Natural killer cell (primary cell): ENCODE measurements around the gene RHOF. TPM values are rescaled to one million over a fixed set of nuclear protein-coding genes. Genes with fewer than 3 reads are reported as not detected.

Source experiments
- ATAC-seq, 3 donors: fragments of 150-1000 bp in 2 of 3; fragments of 200-7000 bp in 1 of 3; cut with Tn5 transposase; 1 replicate in 1 of 3; 2 replicates in 2 of 3; pipeline ENCODE4 v1.10.0; 2021; ENCODE audit warnings: mild to moderate bottlenecking in 2 of 3, moderate library complexity in 2 of 3
- DNase-seq, 2 donors: peaks; one replicate each; pipeline versions ENCODE4 v3.0.0 to v3.0.0-alpha.2; 2013 to 2021; ENCODE audit warnings: mixed read lengths in 1 of 2
- H3K27ac ChIP-seq: one replicate; pipeline ENCODE4 v1.5.1; 2013; ENCODE audit warnings: mild to moderate bottlenecking, low read length
- H3K27me3 ChIP-seq: one replicate; pipeline ENCODE4 v1.6.1; 2013; ENCODE audit warnings: low read length; ENCODE audit not compliant: control insufficient read depth, insufficient read depth
- H3K36me3 ChIP-seq: one replicate; pipeline ENCODE4 v1.6.1; 2013; ENCODE audit warnings: low read length; ENCODE audit not compliant: control insufficient read depth, insufficient read depth
- H3K4me1 ChIP-seq: one replicate; pipeline ENCODE4 v1.6.1; 2013; ENCODE audit warnings: low read length; ENCODE audit not compliant: control insufficient read depth, insufficient read depth
- H3K4me3 ChIP-seq: one replicate; pipeline ENCODE4 v1.5.1; 2013; ENCODE audit warnings: low read length
- H3K9me3 ChIP-seq: one replicate; pipeline ENCODE4 v1.6.1; 2013; ENCODE audit warnings: low read length; ENCODE audit not compliant: control insufficient read depth, insufficient read depth
- H3K27ac Mint-ChIP-seq, 2 donors: one replicate each; pipeline ENCODE4 v1.8.0; 2022; ENCODE audit warnings: mild to moderate bottlenecking in 2 of 2, mixed read lengths in 2 of 2, moderate library complexity in 1 of 2
- H3K27me3 Mint-ChIP-seq, 2 donors: one replicate each; pipeline ENCODE4 v1.8.0; 2022; ENCODE audit warnings: low read depth in 2 of 2, mixed read lengths in 2 of 2
- H3K36me3 Mint-ChIP-seq: one replicate; pipeline ENCODE4 v1.8.0; 2022; ENCODE audit warnings: mixed read lengths
- H3K4me1 Mint-ChIP-seq, 2 donors: one replicate each; pipeline ENCODE4 v1.8.0; 2022; ENCODE audit warnings: mixed read lengths in 2 of 2
- H3K4me3 Mint-ChIP-seq: one replicate; pipeline ENCODE4 v1.8.0; 2022; ENCODE audit warnings: mild to moderate bottlenecking, moderate library complexity, mixed read lengths
- H3K9me3 Mint-ChIP-seq, 2 donors: one replicate each; pipeline ENCODE4 v1.8.0; 2022; ENCODE audit warnings: mixed read lengths in 2 of 2
- WGBS: methylation state at CpG from one replicate; pipeline ENCODE4 v1.1.7; 2013; ENCODE audit warnings: missing lambda C conversion rate; ENCODE audit not compliant: insufficient coverage; 5-methylcytosine and 5-hydroxymethylcytosine counted together
- intact Hi-C: fragments of 100-400 bp; cut with micrococcal nuclease; formaldehyde crosslinking; loops from one replicate; pipeline ENCODE4 v1.14.2; 2022
- total RNA-seq, 4 donors: library from RNA; stranded (reverse); fragments of 120-200 nt in 1 of 4; gene quantifications; one replicate each; pipeline versions ENCODE4 v1.2.3 to v1.2.4, GENCODE V29; 2013 to 2022
- TF ChIP-seq, protein P1 (sequence below): fragments of 200-600 bp; IDR thresholded peaks from one replicate; pipeline ENCODE4 v1.8.0; 2022; ENCODE audit warnings: antibody characterized with exemption

Gene RHOF
- total RNA-seq, 3 donors from 2014 or later (not counting 1 experiment from before 2014, with no cell fraction given) = 146 to 201 (median 177) TPM

GRCh38 chr12:121769831-121770301 is 23.6 kb downstream of the RHOF start:
- H3K27ac Mint-ChIP-seq = no peak overlapping the region
- Histone ChIP-seq H3K9me3 (no peaks in the 10 kb centered on the region), H3K4me3 (no peak overlapping the region), H3K27me3 (no peaks in the 10 kb centered on the region), H3K36me3 (no peaks in the 10 kb centered on the region), H3K4me1 (peaks cover 8% of the 10 kb centered on the region), H3K27ac (no peak overlapping the region)
- DNase-seq (no peak), ATAC-seq (no peak)
- TF ChIP-seq, protein P1, sequence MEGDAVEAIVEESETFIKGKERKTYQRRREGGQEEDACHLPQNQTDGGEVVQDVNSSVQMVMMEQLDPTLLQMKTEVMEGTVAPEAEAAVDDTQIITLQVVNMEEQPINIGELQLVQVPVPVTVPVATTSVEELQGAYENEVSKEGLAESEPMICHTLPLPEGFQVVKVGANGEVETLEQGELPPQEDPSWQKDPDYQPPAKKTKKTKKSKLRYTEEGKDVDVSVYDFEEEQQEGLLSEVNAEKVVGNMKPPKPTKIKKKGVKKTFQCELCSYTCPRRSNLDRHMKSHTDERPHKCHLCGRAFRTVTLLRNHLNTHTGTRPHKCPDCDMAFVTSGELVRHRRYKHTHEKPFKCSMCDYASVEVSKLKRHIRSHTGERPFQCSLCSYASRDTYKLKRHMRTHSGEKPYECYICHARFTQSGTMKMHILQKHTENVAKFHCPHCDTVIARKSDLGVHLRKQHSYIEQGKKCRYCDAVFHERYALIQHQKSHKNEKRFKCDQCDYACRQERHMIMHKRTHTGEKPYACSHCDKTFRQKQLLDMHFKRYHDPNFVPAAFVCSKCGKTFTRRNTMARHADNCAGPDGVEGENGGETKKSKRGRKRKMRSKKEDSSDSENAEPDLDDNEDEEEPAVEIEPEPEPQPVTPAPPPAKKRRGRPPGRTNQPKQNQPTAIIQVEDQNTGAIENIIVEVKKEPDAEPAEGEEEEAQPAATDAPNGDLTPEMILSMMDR = no peak
- peaks cover 7 to 9% of the 10 kb centered on the region in 2 donors for H3K4me1 Mint-ChIP-seq
- no peaks in the 10 kb centered on the region for H3K27me3 Mint-ChIP-seq
- no peaks in the 10 kb centered on the region for H3K36me3 Mint-ChIP-seq
- intact Hi-C loops = no loop called here
- H3K4me3 Mint-ChIP-seq = no peak overlapping the region
- 81% methylated on average over 11 of the region's 11 CpGs for WGBS
- H3K9me3 Mint-ChIP-seq = no peaks in the 10 kb centered on the region

DNA sequence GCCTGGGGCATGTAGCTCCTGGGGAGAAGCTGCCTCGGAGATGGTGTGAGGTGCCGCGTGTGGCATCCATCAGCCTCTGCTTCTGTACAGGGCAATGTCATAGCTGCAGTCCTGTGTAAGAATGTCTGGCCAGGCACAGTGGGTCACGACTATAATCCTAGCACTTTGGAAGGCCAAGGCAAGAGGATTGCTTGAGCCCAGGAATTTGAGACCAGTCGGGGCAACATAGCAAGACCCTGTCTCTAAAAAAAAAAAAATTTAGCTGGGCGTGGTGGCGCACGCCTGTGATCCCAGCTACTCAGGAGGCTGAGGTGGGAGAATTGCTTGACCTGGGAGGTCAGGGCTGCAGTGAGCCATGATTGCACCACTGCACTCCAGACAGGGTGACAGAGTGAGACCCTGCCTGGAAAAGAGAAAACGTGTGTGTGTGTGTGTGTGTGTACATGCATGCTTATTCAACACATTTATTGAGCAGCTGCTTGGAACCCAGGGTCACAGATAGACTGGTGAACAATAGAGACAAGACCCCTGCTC is 24.1 kb downstream of the RHOF start:
- Histone ChIP-seq H3K9me3 (no peaks in the 10 kb centered on the region), H3K36me3 (no peaks in the 10 kb centered on the region), H3K27me3 (no peaks in the 10 kb centered on the region), H3K4me1 (peaks cover 8% of the 10 kb centered on the region), H3K27ac (no peak overlapping the region), H3K4me3 (no peak overlapping the region)
- no peaks in the 10 kb centered on the region for H3K9me3 Mint-ChIP-seq
- ATAC-seq (no peak), DNase-seq (no peak)
- H3K4me1 Mint-ChIP-seq = peaks cover 5 to 7% of the 10 kb centered on the region in 2 donors
- WGBS = 90% methylated on average over 9 of the region's 9 CpGs
- H3K4me3 Mint-ChIP-seq = no peak overlapping the region
- intact Hi-C loops = no loop called here
- H3K27ac Mint-ChIP-seq = no peak overlapping the region
- TF ChIP-seq, protein P1 = no peak
- H3K27me3 Mint-ChIP-seq = no peaks in the 10 kb centered on the region
- no peaks in the 10 kb centered on the region for H3K36me3 Mint-ChIP-seq

GRCh38 chr12:121767525-121768016 is 25.9 kb downstream of the RHOF start:
- no peak overlapping the region for H3K4me3 Mint-ChIP-seq
- H3K27ac Mint-ChIP-seq = no peak overlapping the region
- intact Hi-C loops = no loop called here
- no peak overlapping the region for H3K4me3 ChIP-seq
- H3K36me3 ChIP-seq = no peaks in the 10 kb centered on the region
- no peaks in the 10 kb centered on the region for H3K27me3 Mint-ChIP-seq
- no peaks in the 10 kb centered on the region for H3K9me3 Mint-ChIP-seq
- TF ChIP-seq, protein P1 = no peak
- H3K9me3 ChIP-seq = no peaks in the 10 kb centered on the region
- H3K27ac ChIP-seq = no peak overlapping the region
- DNase-seq = no peak
- WGBS = 90% methylated on average over 10 of the region's 10 CpGs
- no peaks in the 10 kb centered on the region for H3K27me3 ChIP-seq
- no peaks in the 10 kb centered on the region for H3K36me3 Mint-ChIP-seq
- no peaks in the 10 kb centered on the region for H3K4me1 Mint-ChIP-seq
- H3K4me1 ChIP-seq = no peaks in the 10 kb centered on the region
- ATAC-seq = no peak
